GM10266 (cell line): ENCODE data around the gene SLX4IP.

Experiments
- DNase-seq: peaks from one replicate; pipeline ENCODE4 v3.0.0; 2012; ENCODE audit errors: extremely low spot score
- TF ChIP-seq, protein P1 (sequence below): IDR thresholded peaks from 2 replicates; pipeline ENCODE4 v1.5.1; 2012; ENCODE audit warnings: mild to moderate bottlenecking, low read depth; ENCODE audit not compliant: control insufficient read depth, insufficient read depth; ENCODE audit errors: missing control alignments

The SLX4IP gene

DNA sequence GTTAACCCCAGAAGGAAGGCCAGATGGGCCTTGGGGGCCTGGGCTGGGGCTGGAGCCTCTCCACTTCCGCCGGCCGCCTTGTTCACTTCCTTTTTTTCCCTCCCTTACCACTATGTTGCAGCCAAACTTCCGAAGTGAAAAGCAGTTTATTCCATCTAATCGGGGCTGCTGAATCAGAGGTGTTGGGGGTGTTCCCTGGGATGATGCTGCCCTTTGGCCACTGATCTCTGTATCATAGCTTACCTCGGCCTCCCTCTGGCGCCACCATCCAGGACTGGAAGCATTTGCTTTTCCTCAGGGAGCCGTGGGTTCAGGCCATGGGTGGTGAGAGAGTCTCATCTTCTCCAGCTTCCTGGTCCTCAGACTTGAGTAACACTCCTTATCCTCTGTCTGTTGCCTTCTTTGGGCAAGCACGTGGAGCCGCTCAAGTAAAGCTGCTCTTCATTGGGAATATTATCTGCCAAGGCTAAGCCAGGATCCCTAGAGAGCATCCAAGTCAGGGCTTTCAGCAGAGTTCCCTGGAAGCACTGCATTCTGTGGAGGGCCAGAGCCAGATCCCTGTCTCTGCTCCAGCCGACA lies 39.6 kb downstream of the SLX4IP start:
- TF ChIP-seq, protein P1, sequence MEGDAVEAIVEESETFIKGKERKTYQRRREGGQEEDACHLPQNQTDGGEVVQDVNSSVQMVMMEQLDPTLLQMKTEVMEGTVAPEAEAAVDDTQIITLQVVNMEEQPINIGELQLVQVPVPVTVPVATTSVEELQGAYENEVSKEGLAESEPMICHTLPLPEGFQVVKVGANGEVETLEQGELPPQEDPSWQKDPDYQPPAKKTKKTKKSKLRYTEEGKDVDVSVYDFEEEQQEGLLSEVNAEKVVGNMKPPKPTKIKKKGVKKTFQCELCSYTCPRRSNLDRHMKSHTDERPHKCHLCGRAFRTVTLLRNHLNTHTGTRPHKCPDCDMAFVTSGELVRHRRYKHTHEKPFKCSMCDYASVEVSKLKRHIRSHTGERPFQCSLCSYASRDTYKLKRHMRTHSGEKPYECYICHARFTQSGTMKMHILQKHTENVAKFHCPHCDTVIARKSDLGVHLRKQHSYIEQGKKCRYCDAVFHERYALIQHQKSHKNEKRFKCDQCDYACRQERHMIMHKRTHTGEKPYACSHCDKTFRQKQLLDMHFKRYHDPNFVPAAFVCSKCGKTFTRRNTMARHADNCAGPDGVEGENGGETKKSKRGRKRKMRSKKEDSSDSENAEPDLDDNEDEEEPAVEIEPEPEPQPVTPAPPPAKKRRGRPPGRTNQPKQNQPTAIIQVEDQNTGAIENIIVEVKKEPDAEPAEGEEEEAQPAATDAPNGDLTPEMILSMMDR: no peak
- DNase-seq: no peak

GRCh38 chr20:10475225-10475624 lies 40.1 kb downstream of the SLX4IP start:
- DNase-seq: no peak
- TF ChIP-seq, protein P1: no peak

- peak; percentile 27 for DNase-seq
- TF ChIP-seq, protein P1: peak; percentile 54
Observed at GRCh38 chr20:10476319-10476724, 41.2 kb downstream of the SLX4IP start.

DNA sequence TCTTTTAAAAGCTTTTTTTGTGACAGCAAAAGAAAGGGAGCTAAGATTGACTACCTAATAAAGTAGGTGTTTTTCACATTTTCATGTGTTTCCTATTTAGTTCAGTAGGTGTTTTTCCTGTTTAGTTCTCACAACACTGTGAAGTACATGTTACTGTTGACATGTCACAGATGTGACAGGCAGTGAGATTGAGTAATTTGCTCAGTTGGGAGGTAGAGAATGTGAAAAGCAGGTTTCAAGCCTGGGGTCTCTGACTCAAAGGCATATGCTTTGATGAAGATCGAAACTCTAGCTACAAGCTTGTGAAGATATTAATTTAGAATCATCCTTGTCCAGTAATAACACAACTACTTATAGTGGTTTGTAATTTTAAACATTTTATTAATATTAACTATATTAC lies 43.1 kb downstream of the SLX4IP start:
- TF ChIP-seq, protein P1: no peak

GRCh38 chr20:10478930-10479329 lies 43.8 kb downstream of the SLX4IP start:
- TF ChIP-seq, protein P1: no peak
- DNase-seq: no peak

More for the DNA sequence above, 43.1 kb downstream of the SLX4IP start:
- peak; percentile 37 for DNase-seq

GRCh38 chr20:10481676-10482075 lies 46.6 kb downstream of the SLX4IP start:
- TF ChIP-seq, protein P1: no peak
- no peak for DNase-seq

DNA sequence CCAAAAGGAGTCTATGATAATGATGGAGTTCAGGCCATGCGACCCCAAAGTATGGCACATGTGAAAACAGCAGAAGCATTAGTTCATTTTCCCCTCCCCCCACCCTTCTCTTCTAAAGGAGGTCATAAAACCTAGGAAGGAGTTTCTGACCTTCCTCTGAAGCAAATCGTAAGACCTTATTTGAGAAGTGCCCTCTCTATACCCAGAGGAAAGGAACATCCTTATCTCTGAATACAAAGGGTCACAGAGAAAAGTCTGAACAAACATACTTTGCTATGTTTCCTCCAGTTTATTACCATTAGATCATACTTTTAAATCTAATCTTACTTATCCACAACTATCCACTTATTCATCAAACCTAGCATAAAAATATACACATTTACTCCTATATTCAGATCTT lies 48.6 kb downstream of the SLX4IP start:
- no peak for DNase-seq

More for the DNA sequence above, 48.6 kb downstream of the SLX4IP start:
- TF ChIP-seq, protein P1: no peak
